HL-60 (cell line): Measurements from ENCODE around the gene MMP24.
A peak's percentile ranks its signal among the peaks of the same experiment; 100 is the strongest.

ENCODE experiments used
- DNase-seq, 2 experiments: peaks; one replicate each; pipeline ENCODE4 v3.0.0-alpha.2; 2010 to 2020; ENCODE audit warnings: low read depth in 1 of 2, low spot score in 1 of 2
- H3K27ac ChIP-seq: fragments of 250-450 bp; sonication (Bioruptor Pico); replicated peaks from 2 replicates; pipeline ENCODE4 v1.5.1; 2020; ENCODE audit warnings: mild to moderate bottlenecking, moderate library complexity
- H3K27me3 ChIP-seq: fragments of 250-450 bp; sonication (Bioruptor Pico); 2 replicates; pipeline ENCODE4 v1.5.1; 2021; ENCODE audit warnings: mild to moderate bottlenecking, moderate library complexity; ENCODE audit not compliant: insufficient read depth, poor library complexity, severe bottlenecking
- H3K4me3 ChIP-seq: replicated peaks from 2 replicates; pipeline ENCODE4 v1.5.1; 2011; ENCODE audit warnings: mild to moderate bottlenecking, control low read depth, low read length; ENCODE audit not compliant: insufficient read depth
- CTCF ChIP-seq: IDR thresholded peaks from one replicate; pipeline ENCODE4 v1.5.1; 2011; ENCODE audit warnings: low read length, control low read depth, inconsistent platforms; ENCODE audit not compliant: insufficient read depth
- GABPA ChIP-seq: IDR thresholded peaks from 2 replicates; pipeline ENCODE4 v1.6.1; 2012; ENCODE audit warnings: low read depth
- POLR2AphosphoS5 ChIP-seq: IDR thresholded peaks from 2 replicates; pipeline ENCODE4 v1.6.1; 2012; ENCODE audit warnings: low read depth
- REST ChIP-seq: IDR thresholded peaks from 2 replicates; pipeline ENCODE4 v1.6.1; 2012; ENCODE audit warnings: low read depth; ENCODE audit not compliant: insufficient replicate concordance
- SPI1 ChIP-seq: IDR thresholded peaks from 2 replicates; pipeline ENCODE4 v1.6.1; 2012; ENCODE audit warnings: low read depth, mild to moderate bottlenecking, borderline replicate concordance

Gene MMP24

GRCh38 chr20:35306931-35307517, 80.5 kb downstream of the MMP24 start:
- no peak for TF ChIP-seq GABPA
- peak; percentile 76 for TF ChIP-seq CTCF
- H3K27ac ChIP-seq: peak overlapping the region; percentile 62
- peak in 1 of 2 experiments; percentile 79 for DNase-seq
- no peaks in the 10 kb centered on the region for H3K27me3 ChIP-seq
- no peak overlapping the region for H3K4me3 ChIP-seq

- TF ChIP-seq POLR2AphosphoS5 (no peak), SPI1 (no peak), GABPA (no peak), CTCF (no peak), REST (no peak)
- Histone ChIP-seq H3K27me3 (no peaks in the 10 kb centered on the region), H3K27ac (peak overlapping the region; percentile 62), H3K4me3 (no peak overlapping the region)
- no peak for DNase-seq
Observed at GRCh38 chr20:35307666-35308653, 81.5 kb downstream of the MMP24 start.

GRCh38 chr20:35311409-35311808, 84.9 kb downstream of the MMP24 start:
- DNase-seq: no peak

More at GRCh38 chr20:35311409-35311808, 84.9 kb downstream of the MMP24 start:
- Histone ChIP-seq H3K27ac (no peak overlapping the region), H3K27me3 (no peaks in the 10 kb centered on the region), H3K4me3 (no peak overlapping the region)
- TF ChIP-seq CTCF (no peak), GABPA (no peak), REST (no peak)
